ENCODE data around the gene GRIK1.

GRIK1 gene

GRCh38 chr21:29827647-29828046 is 112.1 kb downstream of the GRIK1 start:
- no peak for DNase-seq (ENCODE audit: low spot score)

GRCh38 chr21:29827236-29827635 is 112.6 kb downstream of the GRIK1 start:
- DNase-seq (ENCODE audit: low spot score): no peak

GRCh38 chr21:29826386-29826785 is 113.4 kb downstream of the GRIK1 start:
- no peak for DNase-seq (ENCODE audit: low spot score)

- no peak for DNase-seq (ENCODE audit: low spot score)
Observed at GRCh38 chr21:29825936-29826335, 113.9 kb downstream of the GRIK1 start.

- no peak for DNase-seq (ENCODE audit: low spot score)
Observed at GRCh38 chr21:29825345-29825744, 114.5 kb downstream of the GRIK1 start.

GRCh38 chr21:29822064-29822463 is 117.7 kb downstream of the GRIK1 start:
- no peak for DNase-seq (ENCODE audit: low spot score)

GRCh38 chr21:29821230-29821629 is 118.6 kb downstream of the GRIK1 start:
- no peak for DNase-seq (ENCODE audit: low spot score)

- DNase-seq (ENCODE audit: low spot score): no peak
Observed at GRCh38 chr21:29819675-29820326, 120.0 kb downstream of the GRIK1 start.

GRCh38 chr21:29818383-29818921 is 121.3 kb downstream of the GRIK1 start:
- no peak for DNase-seq (ENCODE audit: low spot score)

GRCh38 chr21:29817450-29817849 is 122.3 kb downstream of the GRIK1 start:
- DNase-seq (ENCODE audit: low spot score): no peak

GRCh38 chr21:29812947-29813346 is 126.8 kb downstream of the GRIK1 start:
- DNase-seq (ENCODE audit: low spot score): no peak

GRCh38 chr21:29810871-29811270 is 128.9 kb downstream of the GRIK1 start:
- DNase-seq (ENCODE audit: low spot score): no peak

- peak; percentile 31 for DNase-seq (ENCODE audit: low spot score)
Observed at GRCh38 chr21:29808153-29808552, 131.6 kb downstream of the GRIK1 start.

- no peak for DNase-seq (ENCODE audit: low spot score)
Observed at GRCh38 chr21:29805105-29805504, 134.7 kb downstream of the GRIK1 start.

- DNase-seq (ENCODE audit: low spot score): no peak
Observed at GRCh38 chr21:29803191-29803590, 136.6 kb downstream of the GRIK1 start.

- DNase-seq (ENCODE audit: low spot score): no peak
Observed at GRCh38 chr21:29801122-29801521, 138.7 kb downstream of the GRIK1 start.

- DNase-seq (ENCODE audit: low spot score): no peak
Observed at GRCh38 chr21:29800056-29800455, 139.7 kb downstream of the GRIK1 start.

GRCh38 chr21:29798840-29799239 is 141.0 kb downstream of the GRIK1 start:
- DNase-seq (ENCODE audit: low spot score): no peak

- DNase-seq (ENCODE audit: low spot score): no peak
Observed at GRCh38 chr21:29797155-29797554, 142.6 kb downstream of the GRIK1 start.

GRCh38 chr21:29793712-29794111 is 146.1 kb downstream of the GRIK1 start:
- no peak for DNase-seq (ENCODE audit: low spot score)

GRCh38 chr21:29789393-29789792 is 150.4 kb downstream of the GRIK1 start:
- DNase-seq (ENCODE audit: low spot score): no peak

- DNase-seq (ENCODE audit: low spot score): no peak
Observed at GRCh38 chr21:29788752-29789151, 151.0 kb downstream of the GRIK1 start.

- DNase-seq (ENCODE audit: low spot score): no peak
Observed at GRCh38 chr21:29787361-29787909, 152.4 kb downstream of the GRIK1 start.
